ENCODE data around the gene CISD3.

DNA sequence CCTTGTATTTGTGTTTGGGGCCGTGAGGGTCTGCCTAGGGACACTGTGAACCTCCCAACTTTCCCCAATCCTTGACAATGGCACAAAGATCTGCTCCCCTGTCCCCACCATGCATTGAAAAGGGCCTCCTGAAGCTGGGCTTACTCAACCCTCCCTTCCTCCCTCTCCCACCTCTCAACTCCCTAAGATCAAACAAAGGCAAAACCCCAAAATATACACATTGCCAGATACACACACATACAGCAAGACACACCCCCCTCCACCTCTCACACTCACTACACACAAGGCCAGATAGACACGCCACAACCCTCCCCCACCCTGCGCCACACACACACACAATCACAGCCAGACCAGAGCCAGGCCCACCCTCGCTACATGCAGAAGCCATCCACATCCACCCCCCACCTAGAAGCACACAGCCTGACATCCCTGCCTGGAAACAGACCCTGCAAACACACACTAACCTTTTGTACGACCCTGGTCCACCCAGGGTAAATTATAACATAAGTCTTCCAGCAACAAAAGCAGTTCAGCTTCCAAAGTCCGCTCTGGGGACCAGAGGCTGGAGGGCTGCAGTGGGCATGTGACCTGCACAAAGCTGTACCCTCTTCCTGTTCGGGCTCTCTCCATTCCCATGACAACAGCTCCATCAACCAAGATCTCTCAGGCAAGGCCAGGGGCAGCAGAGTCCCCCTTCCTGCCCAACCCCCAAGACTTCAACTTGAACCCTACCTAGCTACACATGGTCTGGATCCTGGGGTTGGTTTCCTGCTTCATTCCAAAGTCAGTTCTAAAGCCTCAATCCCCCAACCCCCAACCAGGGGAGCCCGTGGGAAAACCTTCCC lies 16.1 kb downstream of the CISD3 start:
- TF ChIP-seq CTCF (IDR thresholded peaks at IDR 0.05) (no peak), POLR2A (IDR thresholded peaks at IDR 0.05) (no peak)
